22Rv1 (cell line): ENCODE results near the gene LDLRAD4.
A peak's percentile ranks its signal among the peaks of the same experiment; 100 is the strongest.

ENCODE experiments used
- H3K27ac ChIP-seq: fragments of 450-650 bp; 2 replicates; pipeline ENCODE4 v1.5.1; 2017
- ZFX ChIP-seq: fragments of 450-650 bp; IDR thresholded peaks from 2 replicates; pipeline ENCODE4 v1.6.1; 2017; ENCODE audit warnings: antibody characterized with exemption, borderline replicate concordance
- TF ChIP-seq, protein P1 (sequence below): fragments of 450-650 bp; IDR thresholded peaks from 2 replicates; pipeline ENCODE4 v1.5.1; 2017; ENCODE audit warnings: mild to moderate bottlenecking

The LDLRAD4 gene

DNA sequence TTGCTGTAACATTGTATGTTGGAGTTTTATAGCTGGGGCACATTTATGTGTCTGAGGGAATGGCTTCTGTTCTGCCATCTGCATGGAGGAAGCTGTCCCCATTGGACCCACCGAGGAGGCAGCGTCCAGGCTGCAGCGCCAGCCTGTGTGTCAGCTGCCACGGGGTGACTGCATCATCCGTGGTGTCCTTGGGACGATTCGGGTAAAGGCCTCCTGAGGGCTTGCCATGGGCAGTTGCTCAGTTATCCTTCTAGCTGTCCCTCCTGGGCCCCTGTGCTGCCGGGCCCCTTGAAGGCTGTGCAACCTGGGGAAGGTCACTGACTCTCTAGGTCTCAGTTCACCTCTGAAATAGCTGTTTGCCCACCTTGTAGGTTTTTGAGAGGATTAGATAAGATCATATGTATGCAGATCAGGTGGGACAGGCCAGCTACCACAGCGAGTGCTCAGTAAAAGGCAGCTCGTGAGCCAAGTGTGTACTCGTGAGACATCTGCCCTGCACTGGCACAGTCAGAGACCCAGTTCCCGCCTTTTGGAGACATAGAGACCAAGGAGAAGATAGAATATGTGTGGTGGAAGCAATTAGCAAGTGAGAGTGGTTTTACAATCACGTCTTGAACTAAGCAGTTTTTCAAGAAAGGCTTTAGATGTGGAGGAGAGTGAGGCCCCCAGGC lies 10.6 kb downstream of the LDLRAD4 start:
- TF ChIP-seq ZFX, result no peak
- TF ChIP-seq, protein P1, sequence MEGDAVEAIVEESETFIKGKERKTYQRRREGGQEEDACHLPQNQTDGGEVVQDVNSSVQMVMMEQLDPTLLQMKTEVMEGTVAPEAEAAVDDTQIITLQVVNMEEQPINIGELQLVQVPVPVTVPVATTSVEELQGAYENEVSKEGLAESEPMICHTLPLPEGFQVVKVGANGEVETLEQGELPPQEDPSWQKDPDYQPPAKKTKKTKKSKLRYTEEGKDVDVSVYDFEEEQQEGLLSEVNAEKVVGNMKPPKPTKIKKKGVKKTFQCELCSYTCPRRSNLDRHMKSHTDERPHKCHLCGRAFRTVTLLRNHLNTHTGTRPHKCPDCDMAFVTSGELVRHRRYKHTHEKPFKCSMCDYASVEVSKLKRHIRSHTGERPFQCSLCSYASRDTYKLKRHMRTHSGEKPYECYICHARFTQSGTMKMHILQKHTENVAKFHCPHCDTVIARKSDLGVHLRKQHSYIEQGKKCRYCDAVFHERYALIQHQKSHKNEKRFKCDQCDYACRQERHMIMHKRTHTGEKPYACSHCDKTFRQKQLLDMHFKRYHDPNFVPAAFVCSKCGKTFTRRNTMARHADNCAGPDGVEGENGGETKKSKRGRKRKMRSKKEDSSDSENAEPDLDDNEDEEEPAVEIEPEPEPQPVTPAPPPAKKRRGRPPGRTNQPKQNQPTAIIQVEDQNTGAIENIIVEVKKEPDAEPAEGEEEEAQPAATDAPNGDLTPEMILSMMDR, result no peak
- H3K27ac ChIP-seq, result no peak overlapping the region

DNA sequence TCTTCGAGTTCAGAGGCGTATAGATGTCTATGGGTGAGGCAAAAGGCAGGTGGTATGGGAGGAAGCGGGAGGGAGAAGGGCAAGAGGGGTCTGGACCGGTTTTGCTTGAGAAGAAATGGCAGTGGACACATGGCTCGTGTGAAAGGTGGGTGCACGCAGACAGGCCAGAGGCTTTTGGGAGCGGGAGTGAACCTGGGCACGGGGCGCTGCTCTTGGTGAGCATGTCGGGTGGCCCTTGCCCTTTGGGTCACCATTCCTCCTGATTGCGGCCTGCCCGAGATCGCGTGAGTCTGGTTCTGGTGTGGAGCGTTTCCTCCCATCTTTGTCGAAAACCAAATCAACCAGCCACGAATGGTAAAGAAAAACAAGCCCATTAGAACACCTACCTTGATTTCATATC lies 12.6 kb downstream of the LDLRAD4 start:
- H3K27ac ChIP-seq, result no peak overlapping the region
- TF ChIP-seq ZFX, result no peak
- TF ChIP-seq, protein P1, result no peak

DNA sequence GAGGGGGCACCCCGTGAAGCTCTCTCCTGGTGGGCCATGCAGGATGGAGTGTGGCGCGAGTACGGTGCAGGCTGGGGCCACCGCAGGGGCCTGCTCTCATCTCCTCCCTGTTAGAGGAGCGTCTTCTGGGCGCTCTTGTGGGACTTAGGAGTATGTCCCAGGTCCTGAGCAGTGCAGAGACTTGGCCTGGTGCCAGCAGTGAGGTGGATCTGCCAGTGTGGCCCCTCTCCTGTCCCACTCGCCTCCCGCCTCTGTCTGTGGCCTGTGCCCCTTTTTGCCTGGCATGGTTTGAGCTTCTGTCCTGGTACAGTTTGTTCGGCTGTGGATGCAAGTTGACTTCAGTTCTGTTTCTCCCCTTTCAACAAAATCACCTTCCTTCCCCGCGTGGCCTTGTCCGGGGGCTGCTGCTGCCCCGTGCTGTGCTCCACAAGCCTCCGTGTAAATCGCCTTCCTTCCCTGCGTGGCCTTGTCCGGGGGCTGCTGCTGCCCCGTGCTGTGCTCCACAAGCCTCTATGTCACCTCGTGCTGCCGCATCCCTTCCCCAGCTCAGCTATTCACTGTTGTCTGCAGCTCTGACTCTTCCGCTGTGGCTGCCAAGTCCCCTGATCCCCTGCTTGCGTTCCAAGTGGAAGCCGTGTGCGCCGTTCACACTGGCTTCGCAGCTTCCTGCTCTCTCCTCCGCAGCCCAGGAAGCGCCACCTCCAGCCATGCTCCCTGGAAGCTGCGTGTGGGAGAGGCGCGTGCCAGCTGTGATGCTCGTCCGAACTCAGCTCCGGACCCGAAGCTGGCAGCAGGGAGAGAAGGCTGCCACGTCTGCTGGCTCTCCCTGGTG lies 13.7 kb downstream of the LDLRAD4 start:
- no peak overlapping the region for H3K27ac ChIP-seq
- TF ChIP-seq, protein P1, result no peak
- TF ChIP-seq ZFX, result no peak

DNA sequence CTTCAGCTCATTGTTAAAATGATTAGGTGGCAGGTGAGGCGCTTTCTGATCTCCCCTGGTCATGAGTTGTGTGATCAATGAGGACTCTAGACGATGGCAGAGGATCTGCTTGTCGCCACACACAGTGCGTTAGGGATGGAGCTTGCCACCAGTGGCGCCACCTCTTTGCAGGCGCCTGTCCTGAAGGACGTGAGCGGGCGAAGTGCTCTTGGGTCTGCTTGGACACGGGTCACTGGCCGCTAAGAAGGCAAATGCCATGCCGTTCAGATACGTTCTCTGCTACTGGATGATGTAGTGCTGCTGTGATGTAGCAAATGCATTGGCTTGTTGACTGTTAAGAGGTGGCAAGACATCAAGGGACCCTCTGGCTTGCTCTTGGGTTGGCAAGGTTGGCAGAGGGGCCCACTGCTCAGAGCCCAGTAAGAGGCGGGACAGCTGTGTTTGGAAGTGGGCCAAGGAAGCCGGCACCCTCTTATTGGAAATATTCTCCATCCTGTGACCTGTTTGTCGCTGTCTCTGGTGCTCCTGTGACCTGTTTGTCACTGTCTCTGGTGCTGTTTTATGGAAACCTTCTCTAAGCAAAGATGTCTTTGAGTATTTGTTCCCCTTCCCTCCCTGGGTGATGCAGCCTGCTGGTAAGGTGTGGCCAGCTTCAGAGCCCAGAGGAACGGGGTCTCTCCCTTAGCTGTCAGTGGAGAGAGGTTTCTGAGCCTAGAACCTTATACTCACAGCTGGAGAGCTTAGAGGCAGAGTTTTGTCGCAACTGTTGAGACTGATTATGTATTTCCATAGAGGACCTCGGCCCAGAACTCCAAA lies 14.6 kb downstream of the LDLRAD4 start:
- TF ChIP-seq ZFX, result no peak
- TF ChIP-seq, protein P1, result 0 out of 2 replicates have a peak, but pooled peaks have one; percentile 5
- H3K27ac ChIP-seq, result no peak overlapping the region

DNA sequence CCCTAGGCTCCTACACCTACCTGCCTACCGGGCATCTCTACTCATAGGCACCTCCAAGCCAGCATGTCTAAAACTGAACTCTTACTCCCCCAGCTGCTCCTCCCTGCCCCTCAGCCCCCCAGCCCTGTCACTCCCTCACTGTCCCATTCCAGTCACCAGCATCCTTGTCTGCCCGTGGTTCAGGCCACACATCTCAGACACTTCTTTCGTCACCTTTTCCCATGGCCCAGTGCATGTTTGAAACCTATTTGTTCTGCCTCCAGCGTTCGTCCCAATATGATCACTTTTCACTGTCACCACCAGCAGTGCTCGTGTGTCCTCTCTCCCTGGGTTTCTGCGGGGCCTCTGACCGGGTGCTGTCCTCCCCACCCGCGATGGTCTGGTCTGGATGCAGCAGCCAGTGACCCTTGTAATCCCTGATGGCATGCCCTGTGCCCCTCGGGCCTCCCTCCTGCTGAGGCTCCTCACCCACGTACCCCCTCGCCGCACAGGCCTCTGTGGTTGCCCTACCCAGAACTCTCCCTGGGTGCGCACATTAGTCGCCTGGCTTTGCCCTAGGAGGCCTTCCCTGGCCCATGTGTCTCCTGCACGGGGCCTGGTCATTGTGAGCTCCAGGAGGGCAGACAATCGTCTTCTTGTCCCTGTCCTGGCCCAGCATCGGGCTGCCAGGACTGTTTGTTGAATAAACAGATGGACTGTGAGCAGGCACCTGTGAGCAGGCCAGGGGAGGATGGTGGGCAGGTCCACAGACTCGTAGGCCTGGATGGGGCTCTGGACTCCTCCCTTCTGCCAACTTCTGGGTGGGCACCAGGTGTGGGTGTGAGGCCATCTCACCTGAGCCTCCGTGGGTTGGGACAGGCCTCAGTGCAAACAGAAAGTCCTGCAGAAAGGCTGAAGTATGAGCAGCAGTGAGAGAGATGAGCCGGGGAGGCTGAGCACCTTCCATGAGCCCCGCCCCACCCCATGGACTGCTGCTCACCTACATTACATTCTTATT lies 15.5 kb downstream of the LDLRAD4 start:
- TF ChIP-seq, protein P1, result no peak
- no peak for TF ChIP-seq ZFX
- H3K27ac ChIP-seq, result no peak overlapping the region

DNA sequence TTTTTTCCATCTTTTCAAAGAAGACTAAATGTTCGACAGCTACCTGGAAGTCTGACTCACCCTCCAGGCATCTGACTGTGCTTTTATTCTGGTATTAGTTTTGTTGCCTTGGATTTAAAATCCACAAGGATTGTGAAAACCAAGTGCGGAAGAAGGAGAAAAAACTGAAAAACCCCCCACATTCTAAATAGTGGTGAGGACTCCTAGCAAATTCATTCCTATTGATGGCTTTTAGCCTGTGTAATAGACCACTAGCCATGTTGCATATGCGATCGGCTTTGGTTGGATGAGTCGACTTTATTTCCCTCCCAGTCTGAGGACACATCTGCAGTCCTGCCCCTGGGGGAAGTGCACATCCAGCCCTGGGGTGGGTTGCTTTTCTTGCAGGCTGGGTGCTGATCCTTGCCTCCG lies 16.9 kb downstream of the LDLRAD4 start:
- TF ChIP-seq ZFX, result no peak
- TF ChIP-seq, protein P1, result no peak
- no peak overlapping the region for H3K27ac ChIP-seq
